Lower lobe of right lung (tissue), 2 donors: ENCODE results near the gene PDZD7. TPM values are rescaled to one million over a fixed set of nuclear protein-coding genes. Genes with fewer than 3 reads are reported as not detected.
A peak's percentile ranks its signal among the peaks of the same experiment; 100 is the strongest.

ENCODE experiments used
- ATAC-seq, 2 donors: fragments of 200-7000 bp; cut with Tn5 transposase; one replicate each; pipeline ENCODE4 v1.9.1; 2020 to 2022; ENCODE audit warnings: mild to moderate bottlenecking in 2 of 2, moderate library complexity in 2 of 2
- DNase-seq: peaks from one replicate; pipeline ENCODE4 v3.0.0-alpha.2; 2020
- H3K27ac ChIP-seq: fragments of 200-600 bp; one replicate; pipeline ENCODE4 v1.8.0; 2022
- H3K27me3 ChIP-seq: fragments of 200-600 bp; one replicate; pipeline ENCODE4 v1.8.0; 2022; ENCODE audit warnings: low read depth
- H3K36me3 ChIP-seq: fragments of 200-600 bp; one replicate; pipeline ENCODE4 v1.8.0; 2022; ENCODE audit warnings: mild to moderate bottlenecking
- H3K4me1 ChIP-seq: fragments of 200-600 bp; one replicate; pipeline ENCODE4 v1.8.0; 2022
- H3K4me3 ChIP-seq: fragments of 200-600 bp; one replicate; pipeline ENCODE4 v1.8.0; 2022; ENCODE audit warnings: mild to moderate bottlenecking
- H3K9me3 ChIP-seq: fragments of 200-600 bp; one replicate; pipeline ENCODE4 v1.8.0; 2022
- intact Hi-C: fragments of 100-400 bp; cut with DNase I; formaldehyde crosslinking; loops from one replicate; pipeline ENCODE4 v1.11.0; 2022
- total RNA-seq: library from RNA; stranded (reverse); fragmentation: NEBNext Ultra II Directional; extraction: Animal tissue kit (Norgen Biotek cat#: 25700); gene quantifications from one replicate; pipeline ENCODE4 v1.2.1, GENCODE V29; 2021
- TF ChIP-seq, protein P1 (sequence below): fragments of 200-600 bp; IDR thresholded peaks from one replicate; pipeline ENCODE4 v1.8.0; 2022; ENCODE audit warnings: antibody characterized with exemption, mild to moderate bottlenecking
- donor health status: DM: no; HTN: yes; CAD: no; lungs with severe emphysema.

PDZD7 gene
- total RNA-seq, 1 donor from 2014 or later: 1.6 TPM

DNA sequence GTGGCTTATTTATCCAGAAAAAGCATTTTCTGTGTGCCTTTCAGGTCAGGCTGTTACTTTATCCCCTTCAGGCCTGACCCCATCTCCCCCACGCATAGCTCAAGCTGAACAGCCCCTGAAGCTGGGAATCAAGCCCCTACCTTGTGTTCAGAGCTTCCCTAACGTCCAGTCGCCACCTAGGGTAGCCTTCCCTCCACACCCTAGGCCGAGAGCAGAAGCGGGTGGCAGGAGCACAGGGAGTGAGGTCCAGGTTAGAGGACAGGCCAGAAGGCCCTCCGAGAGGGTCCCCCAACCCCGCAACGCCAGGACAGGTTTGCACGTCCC is 62.1 kb downstream of the PDZD7 start:
- Histone ChIP-seq H3K4me1 (peaks cover 17% of the 10 kb centered on the region), H3K9me3 (no peaks in the 10 kb centered on the region), H3K4me3 (peak overlapping the region; percentile 72), H3K27ac (no peak overlapping the region), H3K27me3 (peaks cover 5% of the 10 kb centered on the region), H3K36me3 (peaks cover 15% of the 10 kb centered on the region)
- intact Hi-C loops: no loop called here
- TF ChIP-seq, protein P1, sequence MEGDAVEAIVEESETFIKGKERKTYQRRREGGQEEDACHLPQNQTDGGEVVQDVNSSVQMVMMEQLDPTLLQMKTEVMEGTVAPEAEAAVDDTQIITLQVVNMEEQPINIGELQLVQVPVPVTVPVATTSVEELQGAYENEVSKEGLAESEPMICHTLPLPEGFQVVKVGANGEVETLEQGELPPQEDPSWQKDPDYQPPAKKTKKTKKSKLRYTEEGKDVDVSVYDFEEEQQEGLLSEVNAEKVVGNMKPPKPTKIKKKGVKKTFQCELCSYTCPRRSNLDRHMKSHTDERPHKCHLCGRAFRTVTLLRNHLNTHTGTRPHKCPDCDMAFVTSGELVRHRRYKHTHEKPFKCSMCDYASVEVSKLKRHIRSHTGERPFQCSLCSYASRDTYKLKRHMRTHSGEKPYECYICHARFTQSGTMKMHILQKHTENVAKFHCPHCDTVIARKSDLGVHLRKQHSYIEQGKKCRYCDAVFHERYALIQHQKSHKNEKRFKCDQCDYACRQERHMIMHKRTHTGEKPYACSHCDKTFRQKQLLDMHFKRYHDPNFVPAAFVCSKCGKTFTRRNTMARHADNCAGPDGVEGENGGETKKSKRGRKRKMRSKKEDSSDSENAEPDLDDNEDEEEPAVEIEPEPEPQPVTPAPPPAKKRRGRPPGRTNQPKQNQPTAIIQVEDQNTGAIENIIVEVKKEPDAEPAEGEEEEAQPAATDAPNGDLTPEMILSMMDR: no peak
- no peak for DNase-seq
- peak; percentile 29 to 31 for ATAC-seq

DNA sequence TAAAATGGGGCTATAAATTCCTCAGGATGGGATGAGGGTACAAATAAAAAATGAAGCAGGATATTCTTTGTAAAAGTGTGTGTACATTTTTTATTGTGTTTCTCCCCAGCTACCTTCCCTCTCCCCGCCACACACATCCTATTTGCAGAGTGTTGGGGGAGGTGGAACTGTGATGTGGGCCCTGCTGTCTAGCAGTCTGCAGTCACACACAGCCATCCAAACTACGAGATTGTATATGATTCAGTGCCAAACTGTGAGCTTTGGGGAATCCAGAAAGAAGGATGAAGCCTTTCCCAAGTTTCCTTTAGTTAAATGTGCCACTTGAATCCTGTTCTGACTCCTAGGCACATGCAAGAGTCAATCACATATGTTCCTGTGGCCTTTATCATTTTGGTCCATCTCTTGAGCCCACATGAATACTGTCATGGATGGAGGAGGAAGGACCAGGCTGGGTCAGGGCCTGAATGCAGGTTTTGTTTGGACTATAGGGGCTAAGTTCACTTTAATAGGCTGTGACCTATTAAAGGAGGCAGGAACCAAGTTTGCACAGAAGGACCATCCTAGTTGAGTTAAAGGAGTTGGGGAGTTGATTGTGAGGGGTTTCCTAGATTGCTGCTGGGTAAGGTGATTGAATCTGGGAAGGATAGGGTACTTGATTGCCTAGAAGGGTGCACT is 62.7 kb downstream of the PDZD7 start:
- Histone ChIP-seq H3K4me1 (peaks cover 17% of the 10 kb centered on the region), H3K27me3 (peaks cover 5% of the 10 kb centered on the region), H3K4me3 (no peak overlapping the region), H3K9me3 (no peaks in the 10 kb centered on the region), H3K27ac (no peak overlapping the region), H3K36me3 (peaks cover 21% of the 10 kb centered on the region)
- DNase-seq (no peak), ATAC-seq (no peak)
- intact Hi-C loops: no loop called here
- TF ChIP-seq, protein P1: no peak

DNA sequence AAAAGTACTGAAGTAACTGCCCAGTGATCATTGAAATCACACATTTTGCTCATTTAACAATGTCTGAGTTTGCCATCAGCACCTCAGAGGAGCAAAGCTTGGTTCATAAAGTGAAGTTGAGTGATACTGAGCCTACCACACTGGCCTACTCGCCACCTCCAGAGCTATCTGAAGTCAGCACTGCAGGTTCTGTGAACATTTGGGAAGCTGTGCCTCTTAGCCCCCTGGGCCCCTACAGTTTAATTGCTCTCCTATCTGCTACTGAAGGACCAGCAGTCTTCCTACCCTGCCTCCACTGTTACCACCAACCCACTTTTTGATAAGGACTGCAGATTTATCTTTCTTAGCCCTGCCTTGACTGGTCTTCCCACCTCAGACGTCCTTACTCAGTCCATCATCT is 63.6 kb downstream of the PDZD7 start:
- no peak overlapping the region for H3K27ac ChIP-seq
- intact Hi-C loops: no loop called here
- no peak overlapping the region for H3K4me3 ChIP-seq
- ATAC-seq: no peak
- no peak for DNase-seq
- peaks cover 5% of the 10 kb centered on the region for H3K27me3 ChIP-seq
- H3K9me3 ChIP-seq: no peaks in the 10 kb centered on the region
- H3K36me3 ChIP-seq: peaks cover 30% of the 10 kb centered on the region
- TF ChIP-seq, protein P1: no peak
- peaks cover 17% of the 10 kb centered on the region for H3K4me1 ChIP-seq

DNA sequence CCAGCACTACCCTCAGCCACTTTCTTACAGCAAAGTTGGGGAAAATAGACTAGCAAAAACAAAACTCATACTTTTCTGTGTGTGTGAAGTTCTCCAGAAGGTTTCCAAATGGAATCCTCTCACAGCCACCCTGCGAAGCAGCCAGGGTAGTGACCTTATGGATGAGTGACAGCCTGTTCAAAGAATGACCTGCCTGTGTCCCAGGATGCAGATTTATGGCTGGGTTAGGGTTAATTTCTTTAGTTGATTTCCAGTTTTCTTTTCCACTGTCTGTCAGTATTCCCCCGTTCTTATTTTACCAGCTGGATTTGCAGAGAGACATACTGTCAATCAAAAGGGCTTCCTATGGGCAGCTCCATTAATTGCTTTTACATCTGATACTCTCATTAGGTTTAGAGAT is 64.0 kb downstream of the PDZD7 start:
- DNase-seq (no peak), ATAC-seq (no peak)
- Histone ChIP-seq H3K4me1 (peaks cover 17% of the 10 kb centered on the region), H3K36me3 (peaks cover 34% of the 10 kb centered on the region), H3K4me3 (no peak overlapping the region), H3K27ac (no peak overlapping the region), H3K27me3 (peaks cover 5% of the 10 kb centered on the region), H3K9me3 (no peaks in the 10 kb centered on the region)
- TF ChIP-seq, protein P1: no peak
- intact Hi-C loops: no loop called here

DNA sequence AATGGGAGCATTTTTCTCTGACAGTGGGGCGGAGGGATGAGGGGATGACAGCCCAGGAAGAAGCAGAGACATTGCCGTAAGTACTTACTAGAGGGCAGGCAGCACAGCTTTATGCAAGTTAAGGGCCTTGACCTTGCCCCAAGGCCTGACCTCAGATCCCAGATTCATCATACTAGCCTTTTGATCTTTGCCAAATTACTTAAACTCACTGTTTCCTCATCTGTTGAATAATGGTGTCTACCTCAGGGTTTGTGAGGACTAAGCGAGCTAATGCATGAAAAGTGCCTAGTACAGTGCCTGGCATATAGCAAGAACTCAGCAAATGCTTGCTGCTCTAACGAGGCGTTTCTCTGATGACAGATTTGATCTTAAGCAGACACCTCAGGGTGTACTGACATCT is 65.1 kb downstream of the PDZD7 start:
- no peak overlapping the region for H3K27ac ChIP-seq
- TF ChIP-seq, protein P1: no peak
- H3K36me3 ChIP-seq: peaks cover 37% of the 10 kb centered on the region
- peaks cover 17% of the 10 kb centered on the region for H3K4me1 ChIP-seq
- DNase-seq (no peak), ATAC-seq (no peak)
- H3K9me3 ChIP-seq: no peaks in the 10 kb centered on the region
- H3K4me3 ChIP-seq: no peak overlapping the region
- peaks cover 5% of the 10 kb centered on the region for H3K27me3 ChIP-seq
- intact Hi-C loops: no loop called here
